ENCODE data around the gene ARSB.

DNA sequence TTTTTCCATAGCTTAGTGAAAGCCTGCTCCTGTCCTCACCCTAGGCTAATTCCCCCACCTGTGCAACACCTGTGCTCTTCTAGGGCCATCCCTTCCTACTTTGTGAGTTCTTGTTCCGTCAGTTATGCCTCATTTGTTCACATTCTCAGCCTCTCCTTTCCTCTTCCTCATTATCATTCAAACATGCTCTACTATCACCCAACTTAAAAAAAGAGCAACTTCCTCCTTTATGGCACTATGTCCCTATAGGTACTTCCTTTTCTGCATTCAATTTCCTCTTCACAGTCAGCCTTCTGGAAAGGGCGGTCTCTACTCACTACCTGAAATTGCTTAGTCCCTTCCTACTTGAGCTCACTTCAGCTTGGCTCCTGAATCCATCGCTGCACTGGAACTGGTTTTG is 224.7 kb downstream of the ARSB start:
- TF ChIP-seq REST (IDR thresholded peaks at IDR 0.05; ENCODE audit: insufficient read depth in 1 of 2, low read depth in 2 of 2, low read length in 2 of 2) (no peak), TAF1 (IDR thresholded peaks at IDR 0.05; ENCODE audit: borderline replicate concordance, insufficient read depth, low read length) (no peak), POLR2AphosphoS5 (IDR thresholded peaks at IDR 0.05; ENCODE audit: low read depth, low read length) (no peak)

All from PFSK-1 (cell line).